Inferior parietal cortex (tissue), 1 donor: ENCODE results near the gene FLCN.
"Not testable (repeated sequence)": the region's sequence is repeated elsewhere in the genome, so short reads cannot be mapped to it uniquely, and the experiment has no call there.

Experiments
- DNase-seq: peaks from one replicate; pipeline ENCODE4 v3.0.0-alpha.2; 2016; ENCODE audit errors: extremely low spot score

The FLCN gene

GRCh38 chr17:17237026-17237799, at the start of gene FLCN:
Gene FLCN (minus strand): TSS chr17:17237168. CDS start chr17:17228137, 9,031 bp downstream.
- DNase-seq, result peak; percentile 94

GRCh38 chr17:17285951-17286350, 49.0 kb upstream of the FLCN start:
- no peak for DNase-seq

GRCh38 chr17:17280613-17281549, 43.9 kb upstream of the FLCN start, which contains the start of gene COPS3:
Gene COPS3 (minus strand): TSS chr17:17281246. CDS start chr17:17281186, 60 bp downstream.
- peak; percentile 98 for DNase-seq

- no peak for DNase-seq
These were observed 42.3 kb upstream of the FLCN start for GRCh38 chr17:17279316-17279715.

GRCh38 chr17:17277431-17277830, 40.5 kb upstream of the FLCN start:
- DNase-seq, result not testable (repeated sequence)

- no peak for DNase-seq
These were observed 39.0 kb upstream of the FLCN start for GRCh38 chr17:17275971-17276370.

GRCh38 chr17:17269926-17270773, 33.2 kb upstream of the FLCN start:
- no peak for DNase-seq

GRCh38 chr17:17264430-17264829, 27.5 kb upstream of the FLCN start:
- no peak for DNase-seq

GRCh38 chr17:17258998-17259397, 22.0 kb upstream of the FLCN start:
- DNase-seq, result peak; percentile 72

- no peak for DNase-seq
These were observed 21.0 kb upstream of the FLCN start for GRCh38 chr17:17258011-17258410.

- no peak for DNase-seq
These were observed 19.3 kb upstream of the FLCN start for GRCh38 chr17:17256316-17256715.

GRCh38 chr17:17255689-17256088, 18.7 kb upstream of the FLCN start:
- DNase-seq, result not testable (repeated sequence)

- no peak for DNase-seq
These were observed 17.1 kb upstream of the FLCN start for GRCh38 chr17:17254036-17254435.

GRCh38 chr17:17253406-17253805, 16.4 kb upstream of the FLCN start:
- DNase-seq, result no peak

GRCh38 chr17:17252149-17252661, 15.2 kb upstream of the FLCN start:
- DNase-seq, result no peak

GRCh38 chr17:17246879-17247278, 9.9 kb upstream of the FLCN start:
- DNase-seq, result no peak

- DNase-seq, result no peak
These were observed 6.2 kb upstream of the FLCN start for GRCh38 chr17:17243163-17243562.

- DNase-seq, result no peak
These were observed 5.3 kb upstream of the FLCN start for GRCh38 chr17:17242246-17242645.

GRCh38 chr17:17241656-17242055, 4.7 kb upstream of the FLCN start:
- no peak for DNase-seq

GRCh38 chr17:17239832-17240231, 2.9 kb upstream of the FLCN start:
- DNase-seq, result no peak

- no peak for DNase-seq
These were observed 508 bp downstream of the FLCN start for GRCh38 chr17:17236295-17237025.
